ENCODE measurements around the gene ATP9A. TPM values are rescaled to one million over a fixed set of nuclear protein-coding genes. Genes with fewer than 3 reads are reported as not detected.

Gene ATP9A
- total RNA-seq, 1 experiment from 2014 or later = 7.3 TPM

DNA sequence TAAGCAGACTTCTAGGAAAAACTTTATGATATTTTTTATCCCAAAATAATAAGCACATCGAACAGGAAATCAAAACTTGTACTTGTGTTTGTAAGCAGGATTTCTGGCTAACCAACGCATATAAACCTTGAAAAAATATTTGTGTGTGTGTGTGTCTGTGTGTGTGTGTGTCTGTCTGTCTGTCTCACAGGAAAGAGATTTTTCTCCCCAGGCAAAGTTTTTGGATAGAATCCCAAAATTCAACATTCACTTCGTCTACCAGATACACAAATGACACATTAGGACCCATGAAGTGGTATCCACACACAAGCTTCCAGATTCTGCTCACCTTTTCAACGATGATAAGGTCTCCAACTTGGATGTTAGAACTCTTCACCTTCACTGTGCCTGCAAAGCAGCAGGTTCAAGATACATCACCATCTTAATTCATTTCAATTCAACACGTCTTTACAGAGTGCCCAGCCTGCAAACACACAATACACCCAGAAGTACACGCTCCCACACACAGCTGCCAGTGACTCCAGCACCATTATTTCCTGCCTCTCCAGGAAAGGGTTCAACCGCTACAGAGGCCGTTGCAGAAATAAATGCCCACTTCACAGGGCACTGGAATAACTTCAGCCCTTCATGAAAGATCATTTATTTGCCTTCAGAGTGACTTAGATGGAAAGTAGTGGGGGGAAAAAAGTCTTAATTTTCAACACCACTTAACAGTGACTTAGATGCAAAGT lies 70.9 kb downstream of the ATP9A start:
- no TSS peak for BruUV-seq (replicated peaks)
- ChIA-PET POLR2A (interaction anchor here (0.6 to 2.1 kb wide), 9 partner anchors 13 to 359 kb away, joined by 3 to 10 read pairs (median 3); no protein-coding TSS in a partner anchor), CTCF (interaction anchor here (0.6 to 4.4 kb wide), 9 partner anchors 13 to 710 kb away, joined by 3 to 36 read pairs (median 3); no protein-coding TSS in a partner anchor)
- intact Hi-C loops (cut with micrococcal nuclease) = loop anchor here (5.0 kb wide), 1 partner anchor 55 kb away; no protein-coding TSS in a partner anchor
- TF ChIP-seq CTCF (IDR thresholded peaks at IDR 0.05; ENCODE audit: unreplicated experiment) = no peak
- peak; percentile 16 for DNase-seq (ENCODE audit: unreplicated experiment)
- no peaks in the 10 kb centered on the region for H3K27me3 Mint-ChIP-seq (ENCODE audit: insufficient read depth, unreplicated experiment)
- peaks cover 21% of the 10 kb centered on the region for H3K4me1 Mint-ChIP-seq (ENCODE audit: insufficient read depth, unreplicated experiment)
- no peaks in the 10 kb centered on the region for H3K9me3 Mint-ChIP-seq (ENCODE audit: unreplicated experiment)
- no peaks in the 10 kb centered on the region for H3K36me3 Mint-ChIP-seq (ENCODE audit: insufficient read depth, unreplicated experiment)
- H3K27ac Mint-ChIP-seq (ENCODE audit: low read depth, unreplicated experiment) = peak overlapping the region; percentile 61
- no peak overlapping the region for H3K4me3 Mint-ChIP-seq (ENCODE audit: unreplicated experiment)

- ChIA-PET POLR2A (interaction anchor here (0.6 to 2.1 kb wide), 12 partner anchors 13 to 704 kb away, joined by 3 to 10 read pairs (median 3); no protein-coding TSS in a partner anchor), CTCF (interaction anchor here (0.6 to 2.6 kb wide), 12 partner anchors 14 to 709 kb away, joined by 3 to 9 read pairs (median 3); no protein-coding TSS in a partner anchor)
- TF ChIP-seq CTCF (IDR thresholded peaks at IDR 0.05; ENCODE audit: unreplicated experiment) = no peak
- intact Hi-C loops (cut with micrococcal nuclease) = loop anchor here (5.0 kb wide), 1 partner anchor 56 kb away; no protein-coding TSS in a partner anchor
- no TSS peak for BruUV-seq (replicated peaks)
- no peaks in the 10 kb centered on the region for H3K36me3 Mint-ChIP-seq (ENCODE audit: insufficient read depth, unreplicated experiment)
- H3K27ac Mint-ChIP-seq (ENCODE audit: low read depth, unreplicated experiment) = peak overlapping the region; percentile 61
- peak; percentile 8 for DNase-seq (ENCODE audit: unreplicated experiment)
- H3K9me3 Mint-ChIP-seq (ENCODE audit: unreplicated experiment) = no peaks in the 10 kb centered on the region
- H3K4me1 Mint-ChIP-seq (ENCODE audit: insufficient read depth, unreplicated experiment) = peaks cover 21% of the 10 kb centered on the region
- H3K4me3 Mint-ChIP-seq (ENCODE audit: unreplicated experiment) = no peak overlapping the region
- no peaks in the 10 kb centered on the region for H3K27me3 Mint-ChIP-seq (ENCODE audit: insufficient read depth, unreplicated experiment)
These were observed 71.7 kb downstream of the ATP9A start for GRCh38 chr20:51696304-51697071.

DNA sequence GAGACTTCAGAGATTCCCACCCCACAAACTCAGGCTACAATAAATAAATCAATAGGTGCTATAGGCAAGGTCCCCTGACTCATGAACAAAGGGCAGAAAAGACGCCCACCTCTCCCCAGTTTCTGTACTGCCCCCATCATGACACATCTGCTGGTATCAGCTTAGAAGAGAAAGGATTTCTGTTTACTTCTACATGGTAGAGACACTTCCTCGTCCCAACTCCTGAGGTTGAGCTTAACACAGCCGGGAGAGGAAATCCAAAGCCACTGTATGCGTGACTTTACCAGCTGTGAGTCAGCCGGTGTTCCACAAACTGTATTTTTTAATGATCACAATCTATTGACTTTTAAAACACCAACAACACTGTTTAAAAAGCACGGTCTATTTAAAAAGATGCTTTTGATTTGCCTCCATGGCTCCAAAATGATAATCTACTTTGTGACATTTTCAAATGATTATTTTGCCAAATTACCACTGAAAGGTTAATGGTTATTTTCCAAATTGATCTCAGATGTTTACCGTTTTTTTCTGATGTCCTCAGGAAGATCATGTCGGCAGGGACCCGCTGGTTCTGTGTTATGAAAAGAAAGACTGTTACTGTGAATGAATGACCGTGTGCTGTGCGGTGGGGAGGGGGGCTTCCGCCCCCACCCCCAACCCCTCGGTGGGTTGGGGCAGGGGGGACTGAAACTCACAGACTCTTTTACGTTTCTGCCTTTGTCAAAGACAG lies 72.5 kb downstream of the ATP9A start:
- H3K27ac Mint-ChIP-seq (ENCODE audit: low read depth, unreplicated experiment) = peak overlapping the region; percentile 61
- BruUV-seq (replicated peaks) = no TSS peak
- DNase-seq (ENCODE audit: unreplicated experiment) = peak; percentile 39
- H3K4me1 Mint-ChIP-seq (ENCODE audit: insufficient read depth, unreplicated experiment) = peaks cover 21% of the 10 kb centered on the region
- H3K27me3 Mint-ChIP-seq (ENCODE audit: insufficient read depth, unreplicated experiment) = no peaks in the 10 kb centered on the region
- no peaks in the 10 kb centered on the region for H3K36me3 Mint-ChIP-seq (ENCODE audit: insufficient read depth, unreplicated experiment)
- TF ChIP-seq CTCF (IDR thresholded peaks at IDR 0.05; ENCODE audit: unreplicated experiment) = no peak
- no peak overlapping the region for H3K4me3 Mint-ChIP-seq (ENCODE audit: unreplicated experiment)
- ChIA-PET POLR2A (interaction anchor here (0.6 to 2.1 kb wide), 12 partner anchors 9 to 703 kb away, joined by 3 to 10 read pairs (median 3); no protein-coding TSS in a partner anchor), CTCF (interaction anchor here (0.6 to 2.6 kb wide), 10 partner anchors 14 to 680 kb away, joined by 3 to 9 read pairs (median 3); no protein-coding TSS in a partner anchor)
- intact Hi-C loops (cut with micrococcal nuclease) = loop anchor here (5.0 kb wide), 1 partner anchor 57 kb away; no protein-coding TSS in a partner anchor
- no peaks in the 10 kb centered on the region for H3K9me3 Mint-ChIP-seq (ENCODE audit: unreplicated experiment)

Measured in MCF 10A (cell line).